Measurements from ENCODE around the gene EYA4. TPM values are rescaled to one million over a fixed set of nuclear protein-coding genes. Genes with fewer than 3 reads are reported as not detected.

Gene EYA4
- total RNA-seq, 1 donor from 2014 or later, result 1.6 TPM

DNA sequence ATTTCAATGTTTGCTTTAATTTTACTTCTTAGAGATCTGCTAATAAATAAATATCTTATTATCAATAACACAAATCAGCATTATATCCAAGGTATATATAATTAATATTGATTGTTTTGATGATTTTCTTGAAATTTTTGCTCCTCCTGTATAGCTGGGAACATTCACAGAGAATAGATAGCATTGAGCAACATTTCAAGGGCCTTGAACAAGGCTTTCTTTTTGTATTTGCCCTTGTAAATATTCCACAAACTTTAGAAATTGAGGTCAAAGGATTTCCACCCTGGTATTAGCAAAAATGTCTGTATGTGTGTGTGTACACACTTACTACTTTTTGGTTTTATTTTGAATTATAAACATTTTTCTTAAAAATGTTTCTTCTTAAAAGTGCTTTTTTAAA, 205.6 kb downstream of the EYA4 start:
- H3K4me1 Mint-ChIP-seq (ENCODE audit: low read depth, unreplicated experiment), result no peaks in the 10 kb centered on the region
- no peak overlapping the region for H3K9ac ChIP-seq (ENCODE audit: low read length)
- no peak overlapping the region for H3K4me3 Mint-ChIP-seq (ENCODE audit: unreplicated experiment)
- no peaks in the 10 kb centered on the region for H3K27me3 Mint-ChIP-seq (ENCODE audit: low read depth, unreplicated experiment)
- no peaks in the 10 kb centered on the region for H3K36me3 Mint-ChIP-seq (ENCODE audit: low read depth, unreplicated experiment)
- no peaks in the 10 kb centered on the region for H4K20me1 ChIP-seq (ENCODE audit: insufficient read depth, low read length)
- H3K4me3 ChIP-seq (ENCODE audit: insufficient read depth, low read depth, low read length), result no peak overlapping the region
- H3K27ac Mint-ChIP-seq (ENCODE audit: unreplicated experiment), result no peak overlapping the region
- TF ChIP-seq EZH2 (IDR thresholded peaks at IDR 0.05; ENCODE audit: insufficient read depth, low read length), result no peak
- TF ChIP-seq, protein P1, sequence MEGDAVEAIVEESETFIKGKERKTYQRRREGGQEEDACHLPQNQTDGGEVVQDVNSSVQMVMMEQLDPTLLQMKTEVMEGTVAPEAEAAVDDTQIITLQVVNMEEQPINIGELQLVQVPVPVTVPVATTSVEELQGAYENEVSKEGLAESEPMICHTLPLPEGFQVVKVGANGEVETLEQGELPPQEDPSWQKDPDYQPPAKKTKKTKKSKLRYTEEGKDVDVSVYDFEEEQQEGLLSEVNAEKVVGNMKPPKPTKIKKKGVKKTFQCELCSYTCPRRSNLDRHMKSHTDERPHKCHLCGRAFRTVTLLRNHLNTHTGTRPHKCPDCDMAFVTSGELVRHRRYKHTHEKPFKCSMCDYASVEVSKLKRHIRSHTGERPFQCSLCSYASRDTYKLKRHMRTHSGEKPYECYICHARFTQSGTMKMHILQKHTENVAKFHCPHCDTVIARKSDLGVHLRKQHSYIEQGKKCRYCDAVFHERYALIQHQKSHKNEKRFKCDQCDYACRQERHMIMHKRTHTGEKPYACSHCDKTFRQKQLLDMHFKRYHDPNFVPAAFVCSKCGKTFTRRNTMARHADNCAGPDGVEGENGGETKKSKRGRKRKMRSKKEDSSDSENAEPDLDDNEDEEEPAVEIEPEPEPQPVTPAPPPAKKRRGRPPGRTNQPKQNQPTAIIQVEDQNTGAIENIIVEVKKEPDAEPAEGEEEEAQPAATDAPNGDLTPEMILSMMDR (IDR thresholded peaks at IDR 0.05; ENCODE audit: insufficient read depth, low read depth, low read length), result no peak
- no peaks in the 10 kb centered on the region for H3K4me1 ChIP-seq (ENCODE audit: insufficient read depth, low read length)
- no peak overlapping the region for H2AFZ ChIP-seq (ENCODE audit: low read depth, low read length)
- H3K27ac ChIP-seq (ENCODE audit: low read depth, low read length), result no peak overlapping the region
- no peaks in the 10 kb centered on the region for H3K27me3 ChIP-seq (ENCODE audit: insufficient read depth, low read length)
- no peak for FAIRE-seq
- no peaks in the 10 kb centered on the region for H3K9me3 ChIP-seq (ENCODE audit: insufficient read depth, low read depth, low read length)
- no peak overlapping the region for H3K4me2 ChIP-seq (ENCODE audit: low read length)
- no peaks in the 10 kb centered on the region for H3K36me3 ChIP-seq (ENCODE audit: insufficient read depth, low read length)
- H3K79me2 ChIP-seq (ENCODE audit: insufficient read depth, low read length), result no peaks in the 10 kb centered on the region
- no peaks in the 10 kb centered on the region for H3K9me3 Mint-ChIP-seq (ENCODE audit: unreplicated experiment)
- no peak for DNase-seq (ENCODE audit: low read depth)

DNA sequence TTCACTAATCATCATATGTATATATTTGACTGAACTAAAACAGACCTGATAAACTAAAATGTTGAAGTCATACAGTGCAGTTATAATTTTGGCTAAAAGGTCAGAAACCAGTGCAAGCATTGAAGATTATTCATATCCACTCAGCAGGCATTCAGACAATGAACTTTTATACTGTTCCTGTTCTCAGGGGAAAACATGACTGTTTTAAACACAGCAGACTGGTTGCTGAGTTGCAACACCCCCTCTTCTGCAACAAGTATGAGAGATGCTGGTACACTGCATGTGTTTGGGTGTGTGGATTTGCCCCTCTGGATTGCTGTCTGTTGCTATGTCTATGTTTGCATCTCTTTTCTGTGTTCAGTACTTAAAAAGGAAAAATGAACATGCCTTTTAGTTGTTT, 206.8 kb downstream of the EYA4 start:
- DNase-seq (ENCODE audit: low read depth) (no peak), FAIRE-seq (no peak)

GRCh38 chr6:133456439-133456838, 215.3 kb downstream of the EYA4 start:
- Mint-ChIP-seq H3K27me3 (ENCODE audit: low read depth, unreplicated experiment) (peaks cover 2% of the 10 kb centered on the region), H3K4me1 (ENCODE audit: low read depth, unreplicated experiment) (no peaks in the 10 kb centered on the region), H3K36me3 (ENCODE audit: low read depth, unreplicated experiment) (no peaks in the 10 kb centered on the region), H3K9me3 (ENCODE audit: unreplicated experiment) (no peaks in the 10 kb centered on the region), H3K27ac (ENCODE audit: unreplicated experiment) (no peak overlapping the region), H3K4me3 (ENCODE audit: unreplicated experiment) (no peak overlapping the region)
- Histone ChIP-seq H3K27me3 (ENCODE audit: insufficient read depth, low read length) (no peaks in the 10 kb centered on the region), H3K4me1 (ENCODE audit: insufficient read depth, low read length) (no peaks in the 10 kb centered on the region), H3K9me3 (ENCODE audit: insufficient read depth, low read depth, low read length) (no peaks in the 10 kb centered on the region), H3K4me3 (ENCODE audit: insufficient read depth, low read depth, low read length) (no peak overlapping the region), H3K27ac (ENCODE audit: low read depth, low read length) (no peak overlapping the region), H4K20me1 (ENCODE audit: insufficient read depth, low read length) (no peaks in the 10 kb centered on the region), H2AFZ (ENCODE audit: low read depth, low read length) (no peak overlapping the region), H3K36me3 (ENCODE audit: insufficient read depth, low read length) (no peaks in the 10 kb centered on the region), H3K4me2 (ENCODE audit: low read length) (no peak overlapping the region), H3K9ac (ENCODE audit: low read length) (no peak overlapping the region), H3K79me2 (ENCODE audit: insufficient read depth, low read length) (no peaks in the 10 kb centered on the region)
- FAIRE-seq, result no peak
- no peak for DNase-seq (ENCODE audit: low read depth)
- TF ChIP-seq, protein P1 (IDR thresholded peaks at IDR 0.05; ENCODE audit: insufficient read depth, low read depth, low read length), result no peak
- TF ChIP-seq EZH2 (IDR thresholded peaks at IDR 0.05; ENCODE audit: insufficient read depth, low read length), result no peak

More for the DNA sequence above, 206.8 kb downstream of the EYA4 start:
- H3K4me1 ChIP-seq (ENCODE audit: insufficient read depth, low read length), result no peaks in the 10 kb centered on the region
- no peaks in the 10 kb centered on the region for H4K20me1 ChIP-seq (ENCODE audit: insufficient read depth, low read length)
- H3K36me3 Mint-ChIP-seq (ENCODE audit: low read depth, unreplicated experiment), result no peaks in the 10 kb centered on the region
- no peak overlapping the region for H3K4me3 Mint-ChIP-seq (ENCODE audit: unreplicated experiment)
- H3K27ac Mint-ChIP-seq (ENCODE audit: unreplicated experiment), result no peak overlapping the region
- H3K27me3 ChIP-seq (ENCODE audit: insufficient read depth, low read length), result no peaks in the 10 kb centered on the region
- no peaks in the 10 kb centered on the region for H3K9me3 Mint-ChIP-seq (ENCODE audit: unreplicated experiment)
- H3K4me1 Mint-ChIP-seq (ENCODE audit: low read depth, unreplicated experiment), result no peaks in the 10 kb centered on the region
- H2AFZ ChIP-seq (ENCODE audit: low read depth, low read length), result no peak overlapping the region
- no peak overlapping the region for H3K4me3 ChIP-seq (ENCODE audit: insufficient read depth, low read depth, low read length)
- H3K27me3 Mint-ChIP-seq (ENCODE audit: low read depth, unreplicated experiment), result no peaks in the 10 kb centered on the region
- H3K4me2 ChIP-seq (ENCODE audit: low read length), result no peak overlapping the region
- H3K9ac ChIP-seq (ENCODE audit: low read length), result no peak overlapping the region
- TF ChIP-seq, protein P1 (IDR thresholded peaks at IDR 0.05; ENCODE audit: insufficient read depth, low read depth, low read length), result no peak
- H3K79me2 ChIP-seq (ENCODE audit: insufficient read depth, low read length), result no peaks in the 10 kb centered on the region
- no peaks in the 10 kb centered on the region for H3K36me3 ChIP-seq (ENCODE audit: insufficient read depth, low read length)
- H3K9me3 ChIP-seq (ENCODE audit: insufficient read depth, low read depth, low read length), result no peaks in the 10 kb centered on the region
- no peak overlapping the region for H3K27ac ChIP-seq (ENCODE audit: low read depth, low read length)
